HCT116 (cell line): ENCODE results near the gene ENOX1. TPM values are rescaled to one million over a fixed set of nuclear protein-coding genes. Genes with fewer than 3 reads are reported as not detected.

Source experiments
- ATAC-seq: fragments of 200-7000 bp; cut with Tn5 transposase; 2 replicates; pipeline ENCODE4 v1.9.1; 2020; ENCODE audit warnings: mild to moderate bottlenecking, moderate library complexity
- BruUV-seq: library from RNA; stranded (reverse); fragments of 400-500 nt; replicated peaks from 2 replicates; lab custom pipeline; 2021; lab: Mats Ljungman, UMichigan
- CTCF ChIA-PET: fragments of 300-600 bp; sonication (Branson Sonifier 250); formaldehyde crosslinking; loops from one replicate; lab custom pipeline; 2021; ENCODE audit warnings: antibody characterized with exemption; lab: Charles Lee
- POLR2A ChIA-PET: fragments of 300-600, 350-600 bp; sonication (Branson Sonifier 250); formaldehyde crosslinking; loops from one replicate; lab custom pipeline; 2021; ENCODE audit warnings: antibody characterized with exemption; lab: Charles Lee
- RAD21 ChIA-PET, 2 experiments: fragments of 300-600 bp; sonication (Branson Sonifier 250); formaldehyde crosslinking; loops; one replicate each; lab custom pipeline; 2023; ENCODE audit warnings: low total read pairs in 2 of 2; ENCODE audit not compliant: uncharacterized antibody in 2 of 2, unreplicated experiment in 2 of 2, low non-redundant PET in 1 of 2; lab: Charles Lee
- DNase-seq: peaks from one replicate; pipeline ENCODE4 v3.0.0-alpha.2; 2010; ENCODE audit warnings: low read depth, low spot score
- H2AFZ ChIP-seq: fragments of 200-600 bp; shearing (Covaris generic), sonication (generic); 2 replicates; pipeline ENCODE4 v1.6.1; 2017; ENCODE audit warnings: low read depth, mixed run types, mixed read lengths, antibody characterized with exemption, low read length; ENCODE audit not compliant: poor library complexity, severe bottlenecking
- H3K27ac ChIP-seq: 2 replicates; pipeline ENCODE4 v1.5.1; 2012; ENCODE audit warnings: low read depth, low read length
- H3K27me3 ChIP-seq: fragments of 200-600 bp; sonication (generic); 2 replicates; pipeline ENCODE4 v1.6.1; 2016; ENCODE audit warnings: mixed run types, low read length, mixed read lengths; ENCODE audit not compliant: insufficient read depth
- H3K36me3 ChIP-seq, 2 experiments: fragments of 200-500 bp in 1 of 2; fragments of 200-600 bp in 1 of 2; sonication (Bioruptor generic) in 1 of 2; sonication (generic) in 1 of 2; 2 replicates each; pipeline versions ENCODE4 v1.5.1 to v1.6.1; 2014 to 2016; ENCODE audit warnings: low read length in 2 of 2, inconsistent platforms in 1 of 2, mixed read lengths in 1 of 2, mixed run types in 1 of 2; ENCODE audit not compliant: insufficient read depth in 2 of 2, control insufficient read depth in 1 of 2
- H3K4me1 ChIP-seq, 2 experiments: fragments of 200-600 bp in 1 of 2; sonication (generic) in 1 of 2; 2 replicates each; pipeline versions ENCODE4 v1.5.1 to v1.6.1; 2012 to 2017; ENCODE audit warnings: low read length in 2 of 2, inconsistent platforms in 1 of 2, mild to moderate bottlenecking in 1 of 2, mixed read lengths in 1 of 2, mixed run types in 1 of 2, moderate library complexity in 1 of 2; ENCODE audit not compliant: insufficient read depth in 2 of 2, control insufficient read depth in 1 of 2
- H3K4me2 ChIP-seq: fragments of 200-600 bp; sonication (generic); 2 replicates; pipeline ENCODE4 v1.6.1; 2017; ENCODE audit warnings: mixed run types, low read length, mixed read lengths
- H3K4me3 ChIP-seq, 2 experiments: fragments of 200-600 bp in 1 of 2; sonication (generic) in 1 of 2; replicated peaks in 1 of 2; 2 replicates each; pipeline ENCODE4 v1.5.1; 2011 to 2016; ENCODE audit warnings: low read length in 2 of 2, control low read depth in 1 of 2, low read depth in 1 of 2, mild to moderate bottlenecking in 1 of 2, mixed read lengths in 1 of 2, mixed run types in 1 of 2
- H3K79me2 ChIP-seq: fragments of 200-600 bp; sonication (generic); 2 replicates; pipeline ENCODE4 v1.6.1; 2017; ENCODE audit warnings: mild to moderate bottlenecking, mixed run types, low read length, moderate library complexity, mixed read lengths; ENCODE audit not compliant: insufficient read depth
- H3K9ac ChIP-seq: fragments of 200-600 bp; sonication (generic); 2 replicates; pipeline ENCODE4 v1.6.1; 2016; ENCODE audit warnings: low read length, mixed read lengths
- H3K9me2 ChIP-seq: fragments of 200-600 bp; sonication (generic), shearing (Covaris generic); 2 replicates; pipeline ENCODE4 v1.6.1; 2017; ENCODE audit warnings: mixed run types, mild to moderate bottlenecking, moderate library complexity; ENCODE audit not compliant: insufficient read depth
- H3K9me3 ChIP-seq, 2 experiments: fragments of 200-500 bp in 1 of 2; fragments of 200-600 bp in 1 of 2; sonication (Bioruptor generic) in 1 of 2; sonication (generic) in 1 of 2; 2 replicates each; pipeline ENCODE4 v1.6.1; 2014 to 2017; ENCODE audit warnings: low read length in 2 of 2, mixed read lengths in 2 of 2, inconsistent platforms in 1 of 2, low read depth in 1 of 2, mild to moderate bottlenecking in 1 of 2, mixed run types in 1 of 2, moderate library complexity in 1 of 2; ENCODE audit not compliant: control insufficient read depth in 1 of 2, insufficient read depth in 1 of 2
- H4K20me1 ChIP-seq: fragments of 200-600 bp; sonication (generic), shearing (Covaris generic); 2 replicates; pipeline ENCODE4 v1.6.1; 2017; ENCODE audit warnings: mixed run types, mild to moderate bottlenecking, moderate library complexity; ENCODE audit not compliant: insufficient read depth
- CEBPB ChIP-seq: IDR thresholded peaks from 2 replicates; pipeline ENCODE4 v1.6.1; 2012; ENCODE audit warnings: low read depth
- EGR1 ChIP-seq: IDR thresholded peaks from 2 replicates; pipeline ENCODE4 v1.6.1; 2012; ENCODE audit warnings: low read depth
- ELF1 ChIP-seq: IDR thresholded peaks from 2 replicates; pipeline ENCODE4 v1.6.1; 2012; ENCODE audit warnings: low read depth, borderline replicate concordance
- EZH2phosphoT487 ChIP-seq: fragments of 200-600 bp; IDR thresholded peaks from 2 replicates; pipeline ENCODE4 v1.6.1; 2018; ENCODE audit warnings: antibody characterized with exemption, borderline replicate concordance
- FOSL1 ChIP-seq: IDR thresholded peaks from 2 replicates; pipeline ENCODE4 v1.6.1; 2012; ENCODE audit warnings: low read depth
- JUND ChIP-seq: IDR thresholded peaks from 2 replicates; pipeline ENCODE4 v1.6.1; 2012
- POLR2AphosphoS5 ChIP-seq: IDR thresholded peaks from 2 replicates; pipeline ENCODE4 v1.6.1; 2011; ENCODE audit warnings: mild to moderate bottlenecking, low read depth, low read length, moderate library complexity
- RAD21 ChIP-seq: IDR thresholded peaks from 2 replicates; pipeline ENCODE4 v1.6.1; 2012; ENCODE audit warnings: low read depth, mild to moderate bottlenecking
- SP1 ChIP-seq: IDR thresholded peaks from 2 replicates; pipeline ENCODE4 v1.6.1; 2012; ENCODE audit warnings: low read depth
- ZNF274 ChIP-seq: fragments of 200-500 bp; sonication (Bioruptor generic); IDR thresholded peaks from 2 replicates; pipeline ENCODE4 v1.6.1; 2014; ENCODE audit warnings: mild to moderate bottlenecking, low read depth, low read length, inconsistent platforms
- intact Hi-C: fragments of 100-400 bp; cut with micrococcal nuclease; formaldehyde crosslinking; loops from 2 replicates; pipeline ENCODE4 v1.10.0; 2022
- total RNA-seq: library from RNA; stranded (reverse); gene quantifications from one replicate; pipeline ENCODE4 v1.2.1, GENCODE V29; 2021; ENCODE audit not compliant: unreplicated experiment
- TF ChIP-seq, protein P1 (sequence below), 3 experiments: fragments of 200-600 bp in 1 of 3; sonication (generic) in 1 of 3; IDR thresholded peaks in 2 of 3; conservative IDR thresholded peaks in 1 of 3; 2 replicates each; pipeline ENCODE4 v1.5.1; 2012 to 2017; ENCODE audit warnings: low read depth in 2 of 3, low read length in 2 of 3, antibody characterized with exemption in 1 of 3, borderline replicate concordance in 1 of 3, control low read depth in 1 of 3, mild to moderate bottlenecking in 1 of 3, mixed read lengths in 1 of 3, mixed run types in 1 of 3, moderate library complexity in 1 of 3; ENCODE audit not compliant: insufficient read depth in 1 of 3
- TF ChIP-seq, protein P2 (sequence below): IDR thresholded peaks from 2 replicates; pipeline ENCODE4 v1.6.1; 2012; ENCODE audit warnings: low read depth

Gene ENOX1
- total RNA-seq, 1 experiment from 2014 or later = 4.5 TPM

DNA sequence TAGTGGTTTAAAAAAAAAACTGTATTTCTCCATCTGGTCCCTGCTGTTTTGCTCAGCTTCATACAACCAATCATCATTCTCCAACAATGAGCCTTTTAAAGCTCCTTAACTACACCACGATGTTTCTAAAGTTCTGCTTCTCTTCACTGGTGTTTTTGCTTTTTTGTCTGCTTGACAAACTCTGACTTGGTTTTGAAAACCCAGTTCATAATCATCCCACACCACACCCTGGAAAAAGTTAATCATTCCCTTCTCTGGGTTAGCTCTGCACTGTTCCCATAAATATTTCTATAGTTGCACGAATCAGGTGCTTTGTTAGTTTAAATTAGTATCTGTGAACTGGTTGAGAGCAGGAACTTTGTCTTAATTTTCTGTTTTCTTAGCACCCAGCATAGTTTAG, 217.1 kb downstream of the ENOX1 start:
- Histone ChIP-seq H3K27ac (no peak overlapping the region), H3K36me3 (no peaks in the 10 kb centered on the region), H3K27me3 (peaks cover 6% of the 10 kb centered on the region; the same call in 1 of the 2 replicates), H3K79me2 (no peaks in the 10 kb centered on the region), H3K4me3 (no peak overlapping the region), H3K4me1 (peaks cover 0 to 12% of the 10 kb centered on the region in 2 experiments; a peak in 2 of 4 replicates), H3K9me3 (no peaks in the 10 kb centered on the region), H2AFZ (no peak overlapping the region), H3K9ac (no peak overlapping the region), H3K9me2 (no peaks in the 10 kb centered on the region), H3K4me2 (no peak overlapping the region), H4K20me1 (no peaks in the 10 kb centered on the region)
- ATAC-seq (no peak), DNase-seq (no peak)
- no TSS peak for BruUV-seq
- RAD21 ChIA-PET = no interaction called here
- no peak for TF ChIP-seq EGR1
- TF ChIP-seq SP1 = no peak
- TF ChIP-seq CEBPB = no peak
- TF ChIP-seq, protein P1, sequence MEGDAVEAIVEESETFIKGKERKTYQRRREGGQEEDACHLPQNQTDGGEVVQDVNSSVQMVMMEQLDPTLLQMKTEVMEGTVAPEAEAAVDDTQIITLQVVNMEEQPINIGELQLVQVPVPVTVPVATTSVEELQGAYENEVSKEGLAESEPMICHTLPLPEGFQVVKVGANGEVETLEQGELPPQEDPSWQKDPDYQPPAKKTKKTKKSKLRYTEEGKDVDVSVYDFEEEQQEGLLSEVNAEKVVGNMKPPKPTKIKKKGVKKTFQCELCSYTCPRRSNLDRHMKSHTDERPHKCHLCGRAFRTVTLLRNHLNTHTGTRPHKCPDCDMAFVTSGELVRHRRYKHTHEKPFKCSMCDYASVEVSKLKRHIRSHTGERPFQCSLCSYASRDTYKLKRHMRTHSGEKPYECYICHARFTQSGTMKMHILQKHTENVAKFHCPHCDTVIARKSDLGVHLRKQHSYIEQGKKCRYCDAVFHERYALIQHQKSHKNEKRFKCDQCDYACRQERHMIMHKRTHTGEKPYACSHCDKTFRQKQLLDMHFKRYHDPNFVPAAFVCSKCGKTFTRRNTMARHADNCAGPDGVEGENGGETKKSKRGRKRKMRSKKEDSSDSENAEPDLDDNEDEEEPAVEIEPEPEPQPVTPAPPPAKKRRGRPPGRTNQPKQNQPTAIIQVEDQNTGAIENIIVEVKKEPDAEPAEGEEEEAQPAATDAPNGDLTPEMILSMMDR (IDR thresholded peaks at IDR 0.05 in 2 of 3, conservative IDR thresholded peaks at IDR 0.05 in 1 of 3; ENCODE audit: borderline replicate concordance in 1 of 3, insufficient read depth in 1 of 3, low read depth in 2 of 3, low read length in 2 of 3) = no peak
- TF ChIP-seq EZH2phosphoT487 = no peak
- no peak for TF ChIP-seq RAD21
- TF ChIP-seq, protein P2, sequence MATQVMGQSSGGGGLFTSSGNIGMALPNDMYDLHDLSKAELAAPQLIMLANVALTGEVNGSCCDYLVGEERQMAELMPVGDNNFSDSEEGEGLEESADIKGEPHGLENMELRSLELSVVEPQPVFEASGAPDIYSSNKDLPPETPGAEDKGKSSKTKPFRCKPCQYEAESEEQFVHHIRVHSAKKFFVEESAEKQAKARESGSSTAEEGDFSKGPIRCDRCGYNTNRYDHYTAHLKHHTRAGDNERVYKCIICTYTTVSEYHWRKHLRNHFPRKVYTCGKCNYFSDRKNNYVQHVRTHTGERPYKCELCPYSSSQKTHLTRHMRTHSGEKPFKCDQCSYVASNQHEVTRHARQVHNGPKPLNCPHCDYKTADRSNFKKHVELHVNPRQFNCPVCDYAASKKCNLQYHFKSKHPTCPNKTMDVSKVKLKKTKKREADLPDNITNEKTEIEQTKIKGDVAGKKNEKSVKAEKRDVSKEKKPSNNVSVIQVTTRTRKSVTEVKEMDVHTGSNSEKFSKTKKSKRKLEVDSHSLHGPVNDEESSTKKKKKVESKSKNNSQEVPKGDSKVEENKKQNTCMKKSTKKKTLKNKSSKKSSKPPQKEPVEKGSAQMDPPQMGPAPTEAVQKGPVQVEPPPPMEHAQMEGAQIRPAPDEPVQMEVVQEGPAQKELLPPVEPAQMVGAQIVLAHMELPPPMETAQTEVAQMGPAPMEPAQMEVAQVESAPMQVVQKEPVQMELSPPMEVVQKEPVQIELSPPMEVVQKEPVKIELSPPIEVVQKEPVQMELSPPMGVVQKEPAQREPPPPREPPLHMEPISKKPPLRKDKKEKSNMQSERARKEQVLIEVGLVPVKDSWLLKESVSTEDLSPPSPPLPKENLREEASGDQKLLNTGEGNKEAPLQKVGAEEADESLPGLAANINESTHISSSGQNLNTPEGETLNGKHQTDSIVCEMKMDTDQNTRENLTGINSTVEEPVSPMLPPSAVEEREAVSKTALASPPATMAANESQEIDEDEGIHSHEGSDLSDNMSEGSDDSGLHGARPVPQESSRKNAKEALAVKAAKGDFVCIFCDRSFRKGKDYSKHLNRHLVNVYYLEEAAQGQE = no peak
- TF ChIP-seq ZNF274 = no peak
- no peak for TF ChIP-seq JUND
- TF ChIP-seq FOSL1 = no peak
- TF ChIP-seq ELF1 = no peak
- no peak for TF ChIP-seq POLR2AphosphoS5
- intact Hi-C loops = no loop called here
- POLR2A ChIA-PET = no interaction called here
- CTCF ChIA-PET = no interaction called here
